Nucleus accumbens (tissue), 56 donors: ENCODE data around the gene AQP6.

Experiments
- DNase-seq, 56 donors: peaks; one replicate each; lab custom pipeline; 2025; lab: John Stamatoyannopoulos, UW

The AQP6 gene

DNA sequence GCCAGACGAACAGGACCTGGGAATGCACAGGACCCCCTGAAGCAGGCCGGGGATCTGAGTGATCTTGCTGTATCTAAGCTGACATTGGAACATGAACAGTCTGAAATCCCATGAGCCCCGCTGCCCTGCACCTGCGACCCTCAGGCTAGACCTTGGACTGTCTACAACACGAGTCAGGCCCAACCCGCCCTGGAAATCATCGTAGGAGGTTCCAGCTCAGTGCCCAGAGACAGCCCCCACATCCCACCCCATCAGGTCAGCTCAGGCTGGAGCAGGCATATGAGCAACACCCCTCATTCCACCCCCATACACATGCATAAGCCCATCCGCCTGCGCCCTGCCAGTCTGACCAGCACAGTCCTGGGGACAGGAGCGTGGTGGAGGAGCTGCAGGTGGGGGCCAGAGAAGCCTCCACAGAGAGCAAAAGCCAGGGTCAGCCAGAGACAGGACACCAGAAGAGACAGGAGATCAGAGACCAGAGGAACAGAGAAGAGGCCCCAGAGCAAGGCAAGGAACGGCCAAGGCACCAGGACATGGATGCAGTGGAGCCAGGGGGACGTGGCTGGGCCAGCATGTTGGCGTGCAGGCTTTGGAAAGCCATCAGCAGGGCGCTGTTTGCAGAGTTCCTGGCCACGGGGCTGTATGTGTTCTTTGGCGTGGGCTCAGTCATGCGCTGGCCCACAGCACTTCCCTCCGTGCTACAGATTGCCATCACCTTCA is at the start of gene AQP6:
TSS of gene AQP6 (plus strand) at position 307 of the 720 bp plus-strand sequence. CDS start at position 534, 227 bp downstream.
- DNase-seq: no peak

DNA sequence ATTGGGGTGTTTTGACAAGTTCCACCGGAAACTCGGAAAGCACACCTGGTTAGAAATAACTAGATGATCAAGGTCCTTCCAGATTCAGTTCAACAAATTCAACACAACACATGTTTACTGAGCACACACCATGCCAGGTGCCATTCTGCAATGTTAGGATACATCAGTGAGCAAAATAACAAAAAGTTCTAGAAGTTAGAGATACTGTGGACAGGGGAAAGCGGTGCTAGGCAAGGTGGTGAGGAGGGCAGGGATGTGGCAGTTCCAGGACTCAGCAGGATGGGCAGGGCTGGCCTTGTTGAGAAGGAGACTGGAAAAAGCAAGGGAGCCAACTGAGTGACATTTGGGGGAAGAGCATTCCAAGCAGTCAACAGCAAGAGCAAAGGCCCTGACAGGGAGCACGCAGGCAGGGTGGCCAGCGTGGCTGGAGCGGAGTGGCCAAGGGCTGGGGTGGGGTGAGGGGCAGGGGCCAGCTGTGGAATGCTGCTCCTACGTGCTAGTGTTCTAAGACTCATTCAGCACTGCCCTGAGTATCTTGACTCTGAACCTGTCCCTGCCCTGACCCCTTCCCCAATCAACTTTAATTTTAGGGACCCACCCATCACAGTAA is 49.6 kb upstream of the AQP6 start:
- no peak for DNase-seq

DNA sequence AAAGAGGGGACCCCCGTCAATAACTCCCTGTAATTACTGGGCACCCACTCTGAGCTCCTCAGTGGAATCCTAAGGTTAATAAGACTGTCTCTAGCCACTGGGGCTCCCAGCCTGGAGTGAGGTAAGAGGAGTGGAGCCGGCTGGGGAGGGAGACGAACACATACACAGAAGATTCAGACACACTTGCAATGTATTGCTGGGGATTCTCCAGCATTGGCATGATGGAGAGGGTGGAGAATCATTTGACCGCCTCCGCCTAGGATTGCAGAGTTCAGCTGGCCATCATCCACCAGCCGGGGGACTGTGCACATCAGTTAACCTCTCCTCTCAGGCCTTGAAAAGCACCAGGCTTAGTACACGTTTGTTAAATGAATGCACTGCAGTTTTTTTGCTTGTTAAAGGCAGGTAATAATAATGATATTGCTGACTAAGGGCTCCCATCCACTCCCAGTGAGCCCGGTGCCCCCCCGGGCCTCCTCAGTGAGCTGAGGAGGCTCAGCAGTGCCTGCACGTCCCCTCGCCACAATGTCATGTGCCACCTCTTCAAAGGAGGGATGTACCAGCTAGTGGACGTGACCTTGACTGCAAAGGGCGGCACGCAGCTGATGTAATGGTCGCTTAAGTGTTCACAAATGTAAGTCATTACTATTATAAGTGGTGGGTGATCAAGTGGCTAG is 48.7 kb upstream of the AQP6 start:
- no peak for DNase-seq

DNA sequence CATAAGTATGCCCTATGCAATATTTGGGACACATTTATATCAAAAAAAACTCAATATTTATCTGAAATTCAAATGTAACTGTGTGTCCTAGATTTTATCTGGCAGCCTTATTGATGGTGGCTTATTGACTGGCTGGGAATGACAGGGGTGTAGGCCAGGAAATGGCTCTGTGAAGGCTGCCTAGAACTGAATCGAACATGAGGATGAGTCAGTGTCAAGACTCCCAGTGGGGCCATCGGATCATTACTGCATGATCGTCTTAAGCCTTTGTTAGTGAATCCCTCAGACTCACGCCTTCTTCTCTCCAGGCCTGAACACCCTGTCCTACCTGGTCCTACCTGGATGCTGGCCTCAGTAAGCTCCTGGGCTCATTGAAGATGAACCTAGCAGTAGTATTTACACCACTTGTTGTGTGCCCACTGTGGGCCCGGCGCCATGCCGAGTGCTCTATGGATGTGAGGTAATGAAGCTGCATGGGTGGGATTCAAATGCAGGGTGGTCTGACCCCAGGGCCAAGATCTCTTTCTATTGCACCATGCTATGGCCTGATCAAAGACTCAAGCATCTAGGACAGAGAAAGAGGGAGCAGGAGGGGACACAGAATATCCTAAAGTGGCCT is 48.0 kb upstream of the AQP6 start:
- DNase-seq: no peak

DNA sequence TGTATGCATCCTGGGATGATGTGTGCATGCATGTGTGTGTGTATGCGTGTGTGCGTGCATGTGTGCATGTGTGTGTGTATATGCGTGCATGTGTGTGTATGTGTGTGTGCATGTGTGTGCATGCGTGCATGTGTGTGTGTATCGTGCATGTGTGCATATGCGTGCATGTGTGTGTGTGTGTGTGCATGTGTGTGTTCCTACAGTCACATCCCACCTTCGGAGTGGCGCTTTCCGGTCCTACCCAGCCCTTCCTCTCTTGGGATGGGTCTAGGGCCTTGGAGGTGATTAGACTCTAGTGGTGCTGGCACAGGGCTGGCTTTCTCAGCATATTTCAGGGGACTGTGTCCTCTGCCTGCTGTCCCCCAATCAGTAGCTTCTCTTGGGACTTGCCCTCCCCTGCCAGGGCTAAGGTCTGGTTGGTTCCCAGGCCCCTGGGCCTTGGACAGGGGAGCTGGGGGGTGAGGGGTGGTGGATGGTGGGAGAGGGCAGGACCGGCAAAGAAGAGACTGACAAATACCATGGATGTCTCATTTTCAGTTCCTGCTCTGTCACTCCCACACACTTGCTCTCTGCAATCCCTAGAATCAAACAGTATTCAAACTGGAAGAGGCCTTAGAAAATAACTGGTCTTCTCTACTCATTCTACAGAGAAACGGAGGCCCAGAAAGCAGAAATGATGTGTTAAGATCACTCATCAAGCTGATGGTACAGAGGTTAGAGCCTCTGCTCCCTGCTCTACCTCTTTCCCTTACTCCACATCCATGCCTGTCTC is 47.1 kb upstream of the AQP6 start:
- no peak for DNase-seq

GRCh38 chr12:49928471-49928870 is 44.3 kb upstream of the AQP6 start:
- no peak for DNase-seq

- no peak for DNase-seq
Measured at GRCh38 chr12:49929581-49929980, 43.2 kb upstream of the AQP6 start.

- DNase-seq: no peak
Measured at GRCh38 chr12:49930515-49931288, 42.0 kb upstream of the AQP6 start.

- DNase-seq: no peak
Measured at GRCh38 chr12:49932023-49932422, 40.7 kb upstream of the AQP6 start.

- DNase-seq: no peak
Measured at GRCh38 chr12:49932533-49933130, 40.1 kb upstream of the AQP6 start.

DNA sequence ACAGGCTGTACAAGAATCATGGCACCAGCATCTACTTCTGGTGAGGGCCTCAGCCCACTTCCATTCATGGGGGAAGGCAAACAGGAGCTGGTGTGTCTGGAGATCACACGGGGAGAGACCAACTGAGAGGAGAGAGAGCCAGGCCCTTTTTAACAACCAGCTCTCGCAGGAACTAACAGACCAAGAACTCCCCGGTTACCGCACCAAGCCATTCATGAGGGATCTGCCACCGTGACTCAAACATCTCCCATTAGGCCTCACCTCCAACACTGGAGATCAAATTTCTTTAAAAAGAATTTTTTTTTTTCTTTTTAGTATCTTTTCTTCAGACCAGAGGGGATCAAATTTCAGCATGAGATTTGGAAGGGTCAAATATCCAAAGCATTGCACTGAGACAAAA is 39.0 kb upstream of the AQP6 start:
- DNase-seq: no peak

- DNase-seq: no peak
Measured at GRCh38 chr12:49934505-49934904, 38.2 kb upstream of the AQP6 start.

DNA sequence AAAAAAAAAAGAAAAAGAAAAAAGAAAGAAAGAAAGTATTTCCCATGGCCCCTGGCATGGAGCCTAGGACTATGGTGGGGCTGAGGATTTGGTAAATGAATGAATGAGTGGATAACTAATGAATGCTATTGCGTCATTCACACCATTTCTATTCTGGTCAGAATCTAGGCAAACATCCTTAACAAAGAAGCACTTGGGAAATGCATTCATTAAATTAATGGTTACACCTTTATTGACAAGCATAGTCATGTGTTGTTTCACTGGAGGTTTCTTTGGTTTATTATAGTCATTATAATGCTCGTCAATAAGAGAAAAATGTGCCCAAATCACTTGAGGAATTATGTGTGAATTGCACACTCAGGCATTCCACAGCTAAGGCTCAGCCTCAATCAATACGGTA is 35.8 kb upstream of the AQP6 start:
- no peak for DNase-seq

DNA sequence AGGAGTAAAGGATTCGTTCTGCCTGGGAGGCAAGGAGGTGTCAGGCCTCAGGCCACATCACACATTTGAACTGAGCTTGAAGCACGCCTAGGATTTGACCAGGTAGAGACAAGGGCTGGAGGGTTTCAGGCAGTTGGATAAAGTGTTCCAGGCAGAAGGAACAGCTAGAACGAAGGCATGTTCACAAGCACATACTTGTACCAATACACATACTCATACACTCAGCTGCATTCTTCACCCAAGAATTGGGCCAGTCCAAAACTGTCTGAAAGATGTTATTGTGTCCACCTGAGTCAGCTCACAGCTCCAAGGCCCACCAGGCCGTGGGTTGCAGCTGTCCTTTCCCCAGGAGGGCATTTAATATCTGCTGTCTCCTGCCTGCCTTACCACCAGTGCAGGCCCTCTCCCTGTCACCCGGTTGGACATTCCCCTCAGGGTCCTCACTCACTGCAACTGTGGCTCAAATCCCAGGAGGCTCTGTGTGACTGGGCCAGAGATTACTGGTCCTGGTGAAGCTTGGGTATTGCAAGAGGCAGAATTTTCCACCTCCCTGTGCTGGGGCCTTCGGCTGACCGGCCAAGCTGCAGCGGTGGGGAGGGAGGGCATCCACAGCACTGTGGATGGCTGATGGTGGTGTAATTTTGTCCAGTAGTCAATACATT is 35.0 kb upstream of the AQP6 start:
- DNase-seq: no peak

- DNase-seq: no peak
Measured at GRCh38 chr12:49939307-49939706, 33.4 kb upstream of the AQP6 start.

DNA sequence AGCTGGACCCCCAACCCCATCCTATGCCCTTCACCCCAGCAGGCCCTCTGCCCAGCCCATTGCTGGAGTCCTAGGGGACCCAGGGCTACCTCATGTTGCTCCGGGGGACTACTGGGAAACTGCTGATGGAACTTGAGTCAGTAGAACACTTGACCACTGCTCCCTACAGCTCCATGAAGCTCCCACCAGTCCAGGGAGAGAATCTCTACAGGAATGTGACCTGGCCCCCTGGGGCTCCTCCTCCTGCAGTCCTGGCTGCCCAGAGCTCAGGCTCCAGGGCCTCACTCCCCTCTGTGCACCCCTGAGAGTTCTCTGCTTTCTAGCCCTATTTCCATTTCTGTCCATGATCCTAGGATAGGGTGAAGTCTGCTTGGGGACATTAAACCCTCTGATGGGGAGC is 33.0 kb upstream of the AQP6 start:
- DNase-seq: no peak

- no peak for DNase-seq
Measured at GRCh38 chr12:49941556-49942511, 30.9 kb upstream of the AQP6 start.

GRCh38 chr12:49942512-49942893 is 30.2 kb upstream of the AQP6 start:
- DNase-seq: no peak
